C4-2B (cell line): ENCODE data around the gene GIPC1.

Source experiments
- H3K27ac ChIP-seq: fragments of 450-650 bp; 2 replicates; pipeline ENCODE4 v1.5.1; 2017
- CTCF ChIP-seq: fragments of 450-650 bp; conservative IDR thresholded peaks from 2 replicates; pipeline ENCODE4 v1.5.1; 2017; ENCODE audit warnings: mild to moderate bottlenecking
- ZFX ChIP-seq: fragments of 450-650 bp; IDR thresholded peaks from 2 replicates; pipeline ENCODE4 v1.6.1; 2017

The GIPC1 gene

GRCh38 chr19:14450876-14451275 lies 45.1 kb downstream of the GIPC1 start:
- TF ChIP-seq CTCF (no peak), ZFX (no peak)

GRCh38 chr19:14450168-14450874 lies 45.6 kb downstream of the GIPC1 start:
- H3K27ac ChIP-seq, result no peak overlapping the region
- TF ChIP-seq CTCF (no peak), ZFX (no peak)

More at GRCh38 chr19:14450876-14451275, 45.1 kb downstream of the GIPC1 start:
- no peak overlapping the region for H3K27ac ChIP-seq

DNA sequence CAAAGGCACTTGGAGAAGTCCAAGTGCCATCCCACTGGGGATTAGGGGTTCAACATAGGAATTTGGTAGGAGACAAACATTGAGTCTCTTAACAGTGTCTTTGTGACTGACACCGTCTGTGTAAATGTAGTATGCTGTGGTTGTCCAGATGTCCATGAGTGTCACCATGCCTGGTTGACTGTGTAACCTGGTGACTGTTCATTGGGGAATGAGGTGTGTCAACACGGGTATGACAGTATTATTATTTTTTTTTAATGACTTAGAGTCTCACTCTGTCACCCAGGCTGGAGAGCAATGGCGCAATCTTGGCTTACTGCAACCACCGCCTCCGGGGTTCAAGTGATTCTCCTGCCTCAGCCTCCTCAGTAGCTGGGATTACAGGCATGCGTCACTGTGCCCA lies 46.6 kb downstream of the GIPC1 start:
- H3K27ac ChIP-seq, result no peak overlapping the region
- TF ChIP-seq CTCF (no peak), ZFX (no peak)

GRCh38 chr19:14446336-14447036 lies 49.4 kb downstream of the GIPC1 start:
- no peak overlapping the region for H3K27ac ChIP-seq
- no peak for TF ChIP-seq ZFX
- TF ChIP-seq CTCF, result no peak

DNA sequence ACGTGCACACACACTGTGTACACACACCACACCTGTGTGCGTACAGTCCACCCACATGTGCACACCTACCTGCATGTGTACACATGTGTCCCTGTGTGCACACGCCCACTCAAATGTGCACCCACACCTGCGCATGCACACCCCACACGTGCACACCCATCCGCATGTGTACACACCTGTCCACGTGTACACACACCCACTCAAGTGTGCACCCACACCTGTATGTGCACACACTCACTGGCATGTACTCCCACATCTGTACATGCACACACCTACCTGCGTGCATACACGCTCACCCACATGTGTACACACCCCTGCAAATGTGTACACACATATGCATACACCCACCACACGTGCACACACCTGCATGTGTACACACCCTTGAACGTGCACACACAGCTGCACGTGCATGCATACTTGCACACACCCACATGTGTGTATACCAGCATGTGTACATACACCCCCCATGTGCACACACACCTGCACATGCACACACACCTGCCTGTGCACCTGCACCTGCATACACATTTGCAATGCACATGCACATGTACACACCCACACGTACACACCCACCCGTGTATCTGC lies 52.2 kb downstream of the GIPC1 start:
- H3K27ac ChIP-seq, result no peak overlapping the region
- TF ChIP-seq ZFX (no peak; the same call in 1 of the 2 replicates), CTCF (no peak)

DNA sequence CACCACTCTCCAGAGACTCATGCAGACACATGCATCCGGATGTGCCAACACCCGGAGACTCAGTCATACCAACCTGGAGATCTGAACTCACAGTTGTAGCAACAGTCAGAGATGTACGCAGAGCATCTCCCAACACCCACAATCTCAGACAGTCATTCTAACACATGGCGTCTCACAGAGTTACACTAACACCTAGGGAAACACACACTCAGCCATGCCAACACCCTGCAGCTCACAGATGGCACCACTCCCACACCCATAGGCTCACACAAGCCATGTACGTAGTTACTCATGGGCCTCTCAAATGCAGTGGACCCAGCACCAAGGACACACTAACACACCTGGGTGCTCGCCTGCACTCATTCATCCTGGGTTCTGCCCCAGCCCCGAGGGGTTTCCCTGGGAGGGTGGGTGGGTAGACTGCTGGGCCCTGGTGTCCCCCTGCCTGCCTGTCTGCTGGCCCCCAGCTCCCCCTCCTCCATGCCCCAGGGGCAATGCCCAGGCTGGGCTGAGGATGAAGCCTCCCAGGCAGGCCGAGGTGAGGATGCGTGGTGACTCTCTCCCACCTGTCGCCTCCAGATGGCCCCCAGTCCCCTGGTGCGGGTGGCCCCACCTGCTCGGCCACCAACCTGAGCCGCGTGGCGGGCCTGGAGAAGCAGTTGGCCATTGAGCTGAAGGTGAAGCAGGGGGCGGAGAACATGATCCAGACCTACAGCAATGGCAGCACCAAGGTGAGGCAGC lies 52.9 kb downstream of the GIPC1 start:
- no peak overlapping the region for H3K27ac ChIP-seq
- TF ChIP-seq ZFX (no peak), CTCF (no peak)
